GM12865 (cell line): ENCODE data around the gene ZFAND3.
A peak's percentile ranks its signal among the peaks of the same experiment; 100 is the strongest.

Experiments
- DNase-seq: peaks from one replicate; pipeline ENCODE4 v3.0.0; 2010; ENCODE audit warnings: low read depth
- H3K4me3 ChIP-seq: 2 replicates; pipeline ENCODE4 v1.5.1; 2011; ENCODE audit warnings: mild to moderate bottlenecking, low read depth, low read length, control low read depth
- CTCF ChIP-seq: IDR thresholded peaks from 2 replicates; pipeline ENCODE4 v1.5.1; 2011; ENCODE audit warnings: low read length, control low read depth, low read depth, inconsistent platforms; ENCODE audit not compliant: insufficient read depth; ENCODE audit errors: missing control alignments

Gene ZFAND3

DNA sequence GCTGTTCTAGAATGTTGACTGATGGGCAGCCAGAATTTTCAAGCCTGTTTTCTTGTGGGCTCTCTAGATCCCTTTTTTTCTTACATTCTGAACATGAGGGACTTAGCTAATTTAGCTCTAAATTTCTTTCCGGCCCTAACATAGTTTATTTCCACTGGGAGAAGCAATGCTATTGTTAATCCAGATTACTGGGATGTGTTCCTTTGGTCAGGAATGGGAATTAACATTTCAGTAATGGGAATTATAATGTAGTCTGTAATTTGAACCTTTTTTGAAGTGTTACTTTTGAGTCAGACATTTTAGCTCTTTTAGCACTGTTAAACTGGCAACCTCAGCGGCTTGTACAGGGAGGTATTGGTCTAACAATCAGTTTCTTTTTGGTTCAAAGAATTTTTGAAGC lies 7.5 kb downstream of the ZFAND3 start:
- DNase-seq: no peak
- TF ChIP-seq CTCF: no peak
- H3K4me3 ChIP-seq: no peak overlapping the region

- DNase-seq: no peak
- no peak for TF ChIP-seq CTCF
- H3K4me3 ChIP-seq: no peak overlapping the region
Observed at GRCh38 chr6:37827603-37828265, 8.2 kb downstream of the ZFAND3 start.

- H3K4me3 ChIP-seq: no peak overlapping the region
- DNase-seq: peak; percentile 58
- TF ChIP-seq CTCF: no peak
Observed at GRCh38 chr6:37830225-37830624, 10.7 kb downstream of the ZFAND3 start.

- TF ChIP-seq CTCF: no peak
- peak; percentile 48 for DNase-seq
- H3K4me3 ChIP-seq: no peak overlapping the region
Observed at GRCh38 chr6:37831457-37831856, 11.9 kb downstream of the ZFAND3 start.

DNA sequence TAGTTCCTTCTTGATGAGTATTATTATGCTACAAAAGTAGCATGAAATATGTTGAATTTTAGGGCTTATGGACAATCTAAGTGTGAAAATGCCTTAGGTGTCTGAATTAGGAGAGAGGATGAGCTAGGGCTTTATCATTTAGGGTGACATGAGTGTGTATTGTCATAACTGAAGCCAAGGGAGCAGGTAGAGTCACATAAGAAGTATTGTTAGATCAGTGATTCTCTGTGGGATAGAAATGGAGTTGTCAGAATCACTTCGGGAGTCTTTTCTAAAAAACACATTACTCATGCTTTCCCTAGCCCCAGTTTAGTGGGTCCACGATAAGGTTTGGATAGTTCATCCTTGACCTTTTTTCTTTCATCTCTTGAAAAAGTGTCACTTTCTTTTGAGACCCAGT lies 16.4 kb downstream of the ZFAND3 start:
- TF ChIP-seq CTCF: no peak
- H3K4me3 ChIP-seq: no peak overlapping the region
- DNase-seq: no peak

- H3K4me3 ChIP-seq: no peak overlapping the region
- no peak for DNase-seq
- no peak for TF ChIP-seq CTCF
Observed at GRCh38 chr6:37838219-37838921, 18.8 kb downstream of the ZFAND3 start.
